Measurements from ENCODE around the gene TMTC2. TPM values are rescaled to one million over a fixed set of nuclear protein-coding genes. Genes with fewer than 3 reads are reported as not detected.

Gene TMTC2
- total RNA-seq, 2 experiments from 2014 or later: 2.5 to 3.1 TPM

- TF ChIP-seq CTCF (IDR thresholded peaks at IDR 0.05): no peak
- ATAC-seq (no peak), DNase-seq (no peak)
- H3K27ac Mint-ChIP-seq: no peak overlapping the region
- H3K9me3 Mint-ChIP-seq: peaks cover 2% of the 10 kb centered on the region
- no peak overlapping the region for H3K4me3 Mint-ChIP-seq
- H3K36me3 Mint-ChIP-seq (ENCODE audit: low read depth): no peaks in the 10 kb centered on the region
- CTCF ChIA-PET: no interaction called here
- POLR2A ChIA-PET: no interaction called here
- no peaks in the 10 kb centered on the region for H3K4me1 Mint-ChIP-seq (ENCODE audit: low read depth)
- intact Hi-C loops (cut with micrococcal nuclease): no loop called here
- H3K27me3 Mint-ChIP-seq: no peaks in the 10 kb centered on the region
Measured at GRCh38 chr12:82810568-82810967, 123.9 kb downstream of the TMTC2 start.

GRCh38 chr12:82817368-82817767 lies 130.7 kb downstream of the TMTC2 start:
- ChIA-PET POLR2A (no interaction called here), CTCF (no interaction called here)
- H3K4me1 Mint-ChIP-seq (ENCODE audit: low read depth): no peaks in the 10 kb centered on the region
- peaks cover 2% of the 10 kb centered on the region for H3K9me3 Mint-ChIP-seq
- H3K36me3 Mint-ChIP-seq (ENCODE audit: low read depth): no peaks in the 10 kb centered on the region
- ATAC-seq: no peak
- no peak for DNase-seq
- TF ChIP-seq CTCF (IDR thresholded peaks at IDR 0.05): no peak
- intact Hi-C loops (cut with micrococcal nuclease): no loop called here
- no peak overlapping the region for H3K4me3 Mint-ChIP-seq
- no peak overlapping the region for H3K27ac Mint-ChIP-seq
- no peaks in the 10 kb centered on the region for H3K27me3 Mint-ChIP-seq

GRCh38 chr12:82818271-82819035 lies 131.7 kb downstream of the TMTC2 start:
- ChIA-PET POLR2A (no interaction called here), CTCF (no interaction called here)
- Mint-ChIP-seq H3K36me3 (ENCODE audit: low read depth) (no peaks in the 10 kb centered on the region), H3K4me1 (ENCODE audit: low read depth) (no peaks in the 10 kb centered on the region), H3K4me3 (no peak overlapping the region), H3K9me3 (peaks cover 2% of the 10 kb centered on the region), H3K27ac (no peak overlapping the region), H3K27me3 (no peaks in the 10 kb centered on the region)
- ATAC-seq: no peak
- intact Hi-C loops (cut with micrococcal nuclease): no loop called here
- TF ChIP-seq CTCF (IDR thresholded peaks at IDR 0.05): no peak
- no peak for DNase-seq

GRCh38 chr12:82826505-82826904 lies 139.8 kb downstream of the TMTC2 start:
- ATAC-seq: no peak
- Mint-ChIP-seq H3K27ac (no peak overlapping the region), H3K4me1 (ENCODE audit: low read depth) (no peaks in the 10 kb centered on the region), H3K9me3 (no peaks in the 10 kb centered on the region), H3K4me3 (no peak overlapping the region), H3K27me3 (no peaks in the 10 kb centered on the region), H3K36me3 (ENCODE audit: low read depth) (no peaks in the 10 kb centered on the region)
- CTCF ChIA-PET: interaction anchor here (0.7 kb wide), 1 partner anchor 11 kb away, joined by 3 read pairs; no protein-coding TSS in a partner anchor
- intact Hi-C loops (cut with micrococcal nuclease): no loop called here
- POLR2A ChIA-PET: no interaction called here
- DNase-seq: no peak
- TF ChIP-seq CTCF (IDR thresholded peaks at IDR 0.05): no peak

GRCh38 chr12:82832096-82832495 lies 145.4 kb downstream of the TMTC2 start:
- Mint-ChIP-seq H3K4me3 (no peak overlapping the region), H3K27me3 (no peaks in the 10 kb centered on the region), H3K27ac (no peak overlapping the region), H3K36me3 (ENCODE audit: low read depth) (no peaks in the 10 kb centered on the region), H3K9me3 (no peaks in the 10 kb centered on the region), H3K4me1 (ENCODE audit: low read depth) (no peaks in the 10 kb centered on the region)
- ChIA-PET POLR2A (no interaction called here), CTCF (no interaction called here)
- ATAC-seq: no peak
- intact Hi-C loops (cut with micrococcal nuclease): no loop called here
- TF ChIP-seq CTCF (IDR thresholded peaks at IDR 0.05): no peak
- no peak for DNase-seq

Data from activated CD8-positive, alpha-beta T cell treated with anti-CD3 and anti-CD28 coated beads for 36 hours (primary cell).